K562 (cell line): ENCODE data around the gene C11orf65. TPM values are rescaled to one million over a fixed set of nuclear protein-coding genes. Genes with fewer than 3 reads are reported as not detected.

ENCODE experiments used
- ADNP ChIP-seq: fragments of 200-800 bp; sonication (Bioruptor generic); IDR thresholded peaks from 2 replicates; pipeline ENCODE4 v1.6.1; 2016; ENCODE audit warnings: missing genetic modification characterization, missing compliant biosample characterization
- CBX5 ChIP-seq: IDR thresholded peaks from 2 replicates; pipeline ENCODE4 v1.6.1; 2014; ENCODE audit warnings: low read depth, borderline replicate concordance
- CREB1 ChIP-seq, 2 experiments: sonication (generic) in 1 of 2; formaldehyde crosslinking in 1 of 2; IDR thresholded peaks; 2 replicates each; pipeline versions ENCODE4 v1.6.1 to v1.8.0; 2012 to 2022; ENCODE audit warnings: inconsistent platforms in 1 of 2, mild to moderate bottlenecking in 1 of 2, missing genetic modification reagents in 1 of 2, moderate library complexity in 1 of 2
- E2F1 ChIP-seq: sonication (generic); formaldehyde crosslinking; IDR thresholded peaks from 2 replicates; pipeline ENCODE4 v1.8.1; 2023; ENCODE audit warnings: mild to moderate bottlenecking, missing genetic modification reagents, moderate library complexity
- ELF1 ChIP-seq: fragments of 200-800 bp; sonication (Bioruptor generic); IDR thresholded peaks from 2 replicates; pipeline ENCODE4 v1.6.1; 2016; ENCODE audit warnings: missing genetic modification characterization, missing compliant biosample characterization
- ESRRA ChIP-seq: fragments of 450-650 bp; IDR thresholded peaks from 2 replicates; pipeline ENCODE4 v1.6.1; 2014; ENCODE audit warnings: low read depth, mild to moderate bottlenecking, moderate library complexity, borderline replicate concordance
- GABPB2 ChIP-seq: fragments of 250-450 bp; sonication (Bioruptor Pico); conservative IDR thresholded peaks from 2 replicates; pipeline ENCODE4 v1.5.1; 2021; ENCODE audit warnings: mild to moderate bottlenecking
- HNRNPH1 ChIP-seq: fragments of 200-400 bp; formaldehyde crosslinking; optimal IDR thresholded peaks from 2 replicates; pipeline ENCODE3; 2017; ENCODE audit warnings: low read depth, mild to moderate bottlenecking, low read length, moderate library complexity
- HNRNPK ChIP-seq: fragments of 200-400 bp; formaldehyde crosslinking; IDR thresholded peaks from one replicate; pipeline ENCODE4 v1.6.1; 2018; ENCODE audit warnings: mild to moderate bottlenecking, low read depth, low read length; ENCODE audit not compliant: poor library complexity, severe bottlenecking
- KDM1A ChIP-seq, 2 experiments: fragments of 450-650 bp; IDR thresholded peaks; 2 replicates each; pipeline ENCODE4 v1.6.1; 2016; ENCODE audit warnings: mild to moderate bottlenecking in 2 of 2
- MAFF ChIP-seq: IDR thresholded peaks from 2 replicates; pipeline ENCODE4 v1.6.1; 2012; ENCODE audit warnings: low read length, improper control_type of control experiment
- MCM3 ChIP-seq: fragments of 450-650 bp; IDR thresholded peaks from 2 replicates; pipeline ENCODE4 v1.6.1; 2016
- PREB ChIP-seq: sonication (generic); formaldehyde crosslinking; IDR thresholded peaks from 2 replicates; pipeline ENCODE4 v1.8.1; 2023; ENCODE audit warnings: mild to moderate bottlenecking, missing genetic modification reagents
- RBM15 ChIP-seq: fragments of 200-400 bp; formaldehyde crosslinking; IDR thresholded peaks from 2 replicates; pipeline ENCODE4 v1.6.1; 2018; ENCODE audit warnings: mild to moderate bottlenecking, low read length, moderate library complexity; ENCODE audit not compliant: insufficient read depth
- RCOR1 ChIP-seq, 2 experiments: IDR thresholded peaks; 2 replicates each; pipeline ENCODE4 v1.6.1; 2012; ENCODE audit warnings: low read depth in 2 of 2, low read length in 2 of 2, borderline replicate concordance in 1 of 2, improper control_type of control experiment in 1 of 2
- SIX5 ChIP-seq, 2 experiments: IDR thresholded peaks; 2 replicates each; pipeline ENCODE4 v1.6.1; 2011; ENCODE audit warnings: low read length in 2 of 2, borderline replicate concordance in 1 of 2, low read depth in 1 of 2, mild to moderate bottlenecking in 1 of 2, moderate library complexity in 1 of 2; ENCODE audit not compliant: insufficient read depth in 1 of 2
- SMARCC2 ChIP-seq: fragments of 450-650 bp; IDR thresholded peaks from 2 replicates; pipeline ENCODE4 v1.6.1; 2017; ENCODE audit warnings: antibody characterized with exemption, moderate library complexity, mild to moderate bottlenecking, low read depth
- SMC3 ChIP-seq: conservative IDR thresholded peaks from 2 replicates; pipeline ENCODE4 v1.6.1; 2011; ENCODE audit warnings: low read depth, low read length, improper control_type of control experiment; ENCODE audit not compliant: insufficient read depth
- SREBF2 ChIP-seq: sonication (generic); formaldehyde crosslinking; IDR thresholded peaks from 2 replicates; pipeline ENCODE4 v1.4.0; 2020; ENCODE audit warnings: mild to moderate bottlenecking, missing genetic modification reagents
- TFAM ChIP-seq: fragments of 250-450 bp; sonication (Bioruptor Pico); conservative IDR thresholded peaks from 2 replicates; pipeline ENCODE4 v1.5.0; 2021; ENCODE audit warnings: mild to moderate bottlenecking, moderate library complexity
- TSC22D4 ChIP-seq: fragments of 450-650 bp; IDR thresholded peaks from 2 replicates; pipeline ENCODE4 v1.6.1; 2016; ENCODE audit warnings: missing genetic modification characterization, missing biosample characterization, control low read depth
- ZKSCAN1 ChIP-seq: fragments of 150-350 bp; IDR thresholded peaks from 2 replicates; pipeline ENCODE4 v1.6.1; 2016; ENCODE audit warnings: low read depth, low read length
- ZNF124 ChIP-seq: sonication (generic); formaldehyde crosslinking; IDR thresholded peaks from 2 replicates; pipeline ENCODE4 v1.8.1; 2022; ENCODE audit warnings: missing genetic modification reagents
- ZNF197 ChIP-seq: fragments of 200-800 bp; sonication (Bioruptor generic); IDR thresholded peaks from 2 replicates; pipeline ENCODE4 v1.6.1; 2016; ENCODE audit warnings: low read depth, missing genetic modification characterization, missing compliant biosample characterization
- ZNF384 ChIP-seq: IDR thresholded peaks from 2 replicates; pipeline ENCODE4 v1.6.1; 2012; ENCODE audit warnings: low read depth, low read length, improper control_type of control experiment
- ZNF444 ChIP-seq: fragments of 250-450 bp; sonication (Bioruptor Pico); IDR thresholded peaks from 2 replicates; pipeline ENCODE4 v1.4.0; 2020; ENCODE audit warnings: mild to moderate bottlenecking, moderate library complexity
- ZNF644 ChIP-seq: fragments of 200-800 bp; sonication (Bioruptor generic); IDR thresholded peaks from 2 replicates; pipeline ENCODE4 v1.6.1; 2016; ENCODE audit warnings: low read depth, missing genetic modification characterization, missing compliant biosample characterization
- polyA plus RNA-seq, 8 experiments: library from polyadenylated mRNA; depleted of rRNA in 4 of 8; stranded (reverse) in 5 of 8; unstranded in 3 of 8; fragments of >200 nt; fragmentation: Nextera tagmentation in 2 of 8; fragmentation: Illumina TruSeq in 1 of 8; extraction: Ambion mirVana in 2 of 8; extraction: Trizol in 1 of 8; gene quantifications; 2 replicates each; pipeline versions ENCODE4 v1.2.1 to v1.2.3, GENCODE V29; 2011 to 2014; ENCODE audit warnings: inconsistent platforms in 1 of 8, missing spikeins in 1 of 8
- total RNA-seq, 7 experiments: library from RNA; depleted of rRNA in 6 of 7; stranded (reverse); fragments of >200 nt in 6 of 7; fragmentation: Illumina TruSeq in 2 of 7; extraction: Trizol in 2 of 7; gene quantifications; 2 replicates each; pipeline versions ENCODE4 v1.2.1 to v1.2.3, GENCODE V29; 2011 to 2021; ENCODE audit warnings: low replicate concordance in 1 of 7

Gene C11orf65
- total and polyA plus RNA-seq, 9 of the 15 experiments (the other 6 are each of a cell fraction or from before 2014, with no cell fraction given), result 1.0 to 2.1 (median 1.2) TPM

GRCh38 chr11:108497317-108498045 lies 30.2 kb upstream of the C11orf65 start (continued):
- TF ChIP-seq PREB (no peak), ZNF384 (no peak), CBX5 (no peak), MAFF (0 out of 2 replicates have a peak, but pooled peaks have one; percentile 18), ADNP (tag) (no peak), TFAM (CRISPR knock-in tag) (no peak), MCM3 (no peak), ZNF124 (CRISPR knock-in tag) (no peak), CREB1 (IDR thresholded peaks at IDR 0.05) (peak; percentile 87), CREB1 (CRISPR knock-in tag; IDR thresholded peaks at IDR 0.05) (peak; percentile 80), KDM1A (IDR thresholded peaks at IDR 0.05) (no peak), SREBF2 (no peak), ELF1 (tag) (peak; percentile 72; the same call in 1 of the 2 replicates), ZNF197 (CRISPR knock-in tag) (no peak), SMC3 (no peak), RCOR1 (IDR thresholded peaks at IDR 0.05; ENCODE audit: borderline replicate concordance in 1 of 2, low read depth in 2 of 2, low read length in 2 of 2) (peak in 1 of 2 experiments; percentile 72; a peak in 1 of 4 replicates), RBM15 (no peak), E2F1 (CRISPR knock-in tag) (no peak), HNRNPK (no peak), SIX5 (IDR thresholded peaks at IDR 0.05; ENCODE audit: borderline replicate concordance in 1 of 2, insufficient read depth in 1 of 2, low read depth in 1 of 2, low read length in 2 of 2) (no peak), TSC22D4 (tag) (no peak), ESRRA (peak; percentile 42; the same call in 1 of the 2 replicates), ZKSCAN1 (peak; percentile 22; the same call in 1 of the 2 replicates), ZNF644 (no peak), ZNF444 (CRISPR knock-in tag) (no peak), GABPB2 (CRISPR knock-in tag) (no peak), SMARCC2 (peak; percentile 73; the same call in 1 of the 2 replicates), HNRNPH1 (no peak)
